Renal pelvis (tissue), 12 donors: ENCODE results near the gene ANO9. TPM values are rescaled to one million over a fixed set of nuclear protein-coding genes. Genes with fewer than 3 reads are reported as not detected.

Experiments used
- DNase-seq: peaks from one replicate; pipeline ENCODE4 v3.0.0-alpha.2; 2013
- long read RNA-seq, 16 experiments: transcript quantifications; one replicate each; lab custom pipeline, GENCODE V29; 2026
- polyA plus RNA-seq, 3 donors: library from polyadenylated mRNA; unstranded; fragments of 120-200 nt; gene quantifications; one replicate each; pipeline ENCODE4 v1.2.1, GENCODE V29; 2013; ENCODE audit not compliant: insufficient read length in 3 of 3

The ANO9 gene
- polyA plus RNA-seq = 10 to 100 TPM; 11.2 to 17.4 (median 14.2) TPM
- long read RNA-seq, donor 1, partial matches to known transcripts = 0 of 1 reads
- long read RNA-seq, donor 1, other reads (novel, unspliced or antisense) = 0 of 1 reads
- long read RNA-seq, donor 2 = 0 reads
- long read RNA-seq, donor 3 = 0 reads
- long read RNA-seq, donor 4 = 0 reads
- long read RNA-seq, donor 5 = 0 reads
- long read RNA-seq, donor 6, partial matches to known transcripts = 0 of 6 reads
- long read RNA-seq, donor 6, other reads (novel, unspliced or antisense) = 6 of 6 reads
- long read RNA-seq, donor 7 = 0 reads
- long read RNA-seq, donor 8 = 0 reads
- long read RNA-seq, donor 9 = 0 reads
- long read RNA-seq, donor 10 = 0 reads
- long read RNA-seq, donor 11 = 0 reads
- long read RNA-seq, donor 12 = 0 reads
- long read RNA-seq, donor 13 = 0 reads
- long read RNA-seq, donor 14 = 0 reads
- long read RNA-seq, donor 15, partial matches to known transcripts = 0 of 1 reads
- long read RNA-seq, donor 15, other reads (novel, unspliced or antisense) = 0 of 1 reads
- long read RNA-seq, donor 16 = 0 reads

- DNase-seq = no peak
Measured at GRCh38 chr11:441418-442274, at the start of gene ANO9. Gene ANO9 (minus strand): TSS chr11:442011. CDS start chr11:441926, 85 bp downstream.

- DNase-seq = no peak
Measured at GRCh38 chr11:491358-491757, 49.5 kb upstream of the ANO9 start.

- no peak for DNase-seq
Measured at GRCh38 chr11:490930-491260, 49.1 kb upstream of the ANO9 start.

- DNase-seq = no peak
Measured at GRCh38 chr11:490186-490929, 48.5 kb upstream of the ANO9 start.

- DNase-seq = no peak
Measured at GRCh38 chr11:489610-490185, 47.9 kb upstream of the ANO9 start.

GRCh38 chr11:488992-489391 lies 47.2 kb upstream of the ANO9 start:
- no peak for DNase-seq

GRCh38 chr11:488579-488978 lies 46.8 kb upstream of the ANO9 start:
- no peak for DNase-seq

GRCh38 chr11:488062-488461 lies 46.3 kb upstream of the ANO9 start:
- DNase-seq = no peak

GRCh38 chr11:487571-488021 lies 45.8 kb upstream of the ANO9 start:
- no peak for DNase-seq

GRCh38 chr11:486189-486588 lies 44.4 kb upstream of the ANO9 start:
- DNase-seq = no peak

- no peak for DNase-seq
Measured at GRCh38 chr11:484616-485015, 42.8 kb upstream of the ANO9 start.

GRCh38 chr11:479311-479710 lies 37.5 kb upstream of the ANO9 start:
- DNase-seq = no peak

GRCh38 chr11:477052-477715 lies 35.4 kb upstream of the ANO9 start:
- DNase-seq = peak; percentile 62

- no peak for DNase-seq
Measured at GRCh38 chr11:476416-476815, 34.6 kb upstream of the ANO9 start.

GRCh38 chr11:475941-476340 lies 34.1 kb upstream of the ANO9 start:
- DNase-seq = no peak

GRCh38 chr11:474914-475506 lies 33.2 kb upstream of the ANO9 start:
- no peak for DNase-seq

GRCh38 chr11:473962-474785 lies 32.4 kb upstream of the ANO9 start:
- no peak for DNase-seq

- DNase-seq = no peak
Measured at GRCh38 chr11:473415-473814, 31.6 kb upstream of the ANO9 start.

- DNase-seq = no peak
Measured at GRCh38 chr11:472816-473215, 31.0 kb upstream of the ANO9 start.

GRCh38 chr11:472272-472671 lies 30.5 kb upstream of the ANO9 start:
- DNase-seq = no peak
